ENCODE measurements around the gene USP49.

Gene USP49

DNA sequence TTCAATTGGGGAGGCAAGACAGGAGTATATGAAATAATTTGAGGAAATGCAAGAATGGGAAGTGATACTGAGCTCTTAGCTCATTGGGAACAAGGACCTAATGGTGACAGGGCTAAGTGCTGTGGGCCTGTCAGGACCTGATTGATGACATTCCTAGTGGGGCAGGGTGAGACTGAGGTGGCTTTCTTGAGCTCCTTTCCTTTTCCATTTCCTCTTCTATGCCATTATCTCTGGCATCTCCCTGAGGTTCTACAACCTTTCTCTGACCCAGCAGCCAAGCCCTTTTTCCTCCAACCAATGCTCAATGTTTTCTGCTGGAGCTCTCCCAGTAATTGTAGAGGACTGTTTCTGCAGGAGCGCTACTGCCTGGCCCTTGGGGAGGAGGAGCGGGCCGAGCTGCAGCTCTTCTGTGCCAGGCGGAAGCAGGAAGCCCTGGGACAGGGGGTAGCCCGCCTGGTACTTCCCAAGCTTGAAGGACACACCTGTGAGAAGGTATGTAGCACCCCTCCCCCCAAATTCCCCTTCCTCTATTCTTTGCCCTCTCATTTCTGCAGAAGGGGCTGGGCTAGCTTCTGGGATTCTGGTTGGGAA lies 110.5 kb downstream of the USP49 start:
- no peak overlapping the region for H3K9ac ChIP-seq (ENCODE audit: low read depth, low read length)
- no peak overlapping the region for H3K4me3 ChIP-seq (ENCODE audit: low read depth in 1 of 2, low read length in 2 of 2)
- H2AFZ ChIP-seq (ENCODE audit: low read depth, low read length), result no peak overlapping the region
- H3K36me3 ChIP-seq (ENCODE audit: insufficient read depth, low read length), result peaks cover 9% of the 10 kb centered on the region
- no peak overlapping the region; the same call in 1 of the 2 replicates for H3K4me2 ChIP-seq (ENCODE audit: insufficient read depth, low read length)
- no peak for TF ChIP-seq EZH2 (IDR thresholded peaks at IDR 0.05; ENCODE audit: borderline replicate concordance, low read depth, low read length, severe bottlenecking)
- TF ChIP-seq, protein P1, sequence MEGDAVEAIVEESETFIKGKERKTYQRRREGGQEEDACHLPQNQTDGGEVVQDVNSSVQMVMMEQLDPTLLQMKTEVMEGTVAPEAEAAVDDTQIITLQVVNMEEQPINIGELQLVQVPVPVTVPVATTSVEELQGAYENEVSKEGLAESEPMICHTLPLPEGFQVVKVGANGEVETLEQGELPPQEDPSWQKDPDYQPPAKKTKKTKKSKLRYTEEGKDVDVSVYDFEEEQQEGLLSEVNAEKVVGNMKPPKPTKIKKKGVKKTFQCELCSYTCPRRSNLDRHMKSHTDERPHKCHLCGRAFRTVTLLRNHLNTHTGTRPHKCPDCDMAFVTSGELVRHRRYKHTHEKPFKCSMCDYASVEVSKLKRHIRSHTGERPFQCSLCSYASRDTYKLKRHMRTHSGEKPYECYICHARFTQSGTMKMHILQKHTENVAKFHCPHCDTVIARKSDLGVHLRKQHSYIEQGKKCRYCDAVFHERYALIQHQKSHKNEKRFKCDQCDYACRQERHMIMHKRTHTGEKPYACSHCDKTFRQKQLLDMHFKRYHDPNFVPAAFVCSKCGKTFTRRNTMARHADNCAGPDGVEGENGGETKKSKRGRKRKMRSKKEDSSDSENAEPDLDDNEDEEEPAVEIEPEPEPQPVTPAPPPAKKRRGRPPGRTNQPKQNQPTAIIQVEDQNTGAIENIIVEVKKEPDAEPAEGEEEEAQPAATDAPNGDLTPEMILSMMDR (IDR thresholded peaks at IDR 0.05; ENCODE audit: borderline replicate concordance, extremely low read depth, low read length, poor library complexity, severe bottlenecking), result no peak
- H3K4me1 ChIP-seq (ENCODE audit: insufficient read depth, low read length), result peaks cover 36% of the 10 kb centered on the region
- H3K9me3 ChIP-seq (ENCODE audit: insufficient read depth, low read length, severe bottlenecking), result no peaks in the 10 kb centered on the region
- H3K27ac ChIP-seq (ENCODE audit: low read length), result no peak overlapping the region
- ATAC-seq (ENCODE audit: insufficient read depth, low read depth) (no peak), DNase-seq (no peak)
- peaks cover 8% of the 10 kb centered on the region; the same call in 1 of the 2 replicates for H4K20me1 ChIP-seq (ENCODE audit: insufficient read depth, low read length)
- H3K79me2 ChIP-seq (ENCODE audit: insufficient read depth, low read length), result peaks cover 33% of the 10 kb centered on the region
- H3K27me3 ChIP-seq (ENCODE audit: insufficient read depth, low read length, poor library complexity), result peaks cover 4% of the 10 kb centered on the region

DNA sequence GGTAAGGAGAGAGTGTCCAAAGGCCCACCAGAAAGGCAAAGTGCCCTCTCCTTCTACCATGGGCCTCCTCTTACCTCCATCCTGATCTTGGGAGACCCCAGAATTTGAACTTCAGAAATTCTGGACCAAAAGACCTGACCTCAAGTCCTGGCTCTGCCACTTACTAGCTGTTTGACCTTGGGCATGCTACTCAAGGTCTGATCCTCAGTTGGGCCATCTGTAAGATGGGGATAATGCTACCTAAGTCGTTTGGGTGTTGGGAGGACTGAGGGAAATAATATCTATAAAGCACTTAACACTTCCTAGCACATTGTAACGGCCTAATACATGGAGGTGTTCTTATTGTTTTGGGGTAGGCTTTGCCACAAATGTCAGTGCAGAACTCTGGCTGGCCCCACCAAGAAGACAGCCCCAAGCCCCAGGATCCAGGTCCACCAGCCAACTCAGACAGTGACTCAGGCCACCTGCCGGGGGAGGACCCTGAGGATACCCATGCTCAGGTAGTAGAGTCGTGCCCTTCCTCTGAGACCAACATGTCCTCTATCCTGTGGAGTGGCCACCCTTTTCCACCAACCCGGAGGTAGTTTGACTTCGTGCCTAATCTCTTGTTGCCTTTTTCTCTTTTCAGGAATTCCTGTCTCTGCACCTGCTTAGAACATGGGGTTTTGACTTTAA lies 111.9 kb downstream of the USP49 start:
- no peak for TF ChIP-seq EZH2 (IDR thresholded peaks at IDR 0.05; ENCODE audit: borderline replicate concordance, low read depth, low read length, severe bottlenecking)
- TF ChIP-seq, protein P1 (IDR thresholded peaks at IDR 0.05; ENCODE audit: borderline replicate concordance, extremely low read depth, low read length, poor library complexity, severe bottlenecking), result no peak
- Histone ChIP-seq H3K79me2 (ENCODE audit: insufficient read depth, low read length) (peaks cover 28% of the 10 kb centered on the region), H3K27me3 (ENCODE audit: insufficient read depth, low read length, poor library complexity) (peaks cover 4% of the 10 kb centered on the region), H3K36me3 (ENCODE audit: insufficient read depth, low read length) (no peaks in the 10 kb centered on the region; the same call in 1 of the 2 replicates), H2AFZ (ENCODE audit: low read depth, low read length) (no peak overlapping the region), H3K4me1 (ENCODE audit: insufficient read depth, low read length) (peaks cover 34% of the 10 kb centered on the region), H3K9me3 (ENCODE audit: insufficient read depth, low read length, severe bottlenecking) (no peaks in the 10 kb centered on the region), H3K4me3 (ENCODE audit: low read depth in 1 of 2, low read length in 2 of 2) (no peak overlapping the region), H4K20me1 (ENCODE audit: insufficient read depth, low read length) (no peaks in the 10 kb centered on the region), H3K9ac (ENCODE audit: low read depth, low read length) (no peak overlapping the region), H3K27ac (ENCODE audit: low read length) (no peak overlapping the region), H3K4me2 (ENCODE audit: insufficient read depth, low read length) (no peak overlapping the region)
- ATAC-seq (ENCODE audit: insufficient read depth, low read depth) (no peak), DNase-seq (no peak)

DNA sequence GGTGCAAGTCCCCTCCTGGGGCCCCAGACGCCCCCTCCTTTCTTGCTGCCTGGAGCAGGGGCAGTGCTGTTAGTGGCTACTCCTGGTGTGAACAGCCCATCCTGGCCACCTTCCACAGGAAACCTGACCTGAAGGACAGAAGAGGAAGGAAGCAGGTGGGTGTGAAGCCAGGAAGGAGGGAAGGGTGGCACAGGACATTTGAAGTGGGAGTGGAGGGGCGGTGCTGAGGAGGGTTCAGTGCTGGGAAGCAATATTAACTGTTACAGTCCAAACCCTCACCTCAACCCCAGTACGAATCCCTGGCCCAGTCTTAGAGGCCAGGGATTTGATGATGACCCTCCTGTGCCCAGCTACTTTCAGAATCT lies 113.8 kb downstream of the USP49 start:
- Histone ChIP-seq H2AFZ (ENCODE audit: low read depth, low read length) (no peak overlapping the region), H3K36me3 (ENCODE audit: insufficient read depth, low read length) (peaks cover 4% of the 10 kb centered on the region), H3K79me2 (ENCODE audit: insufficient read depth, low read length) (peaks cover 14% of the 10 kb centered on the region), H3K27ac (ENCODE audit: low read length) (no peak overlapping the region), H3K4me3 (ENCODE audit: low read depth in 1 of 2, low read length in 2 of 2) (peak overlapping the region in 1 of 2 experiments; percentile 81; a peak in 1 of 4 replicates), H4K20me1 (ENCODE audit: insufficient read depth, low read length) (no peaks in the 10 kb centered on the region), H3K27me3 (ENCODE audit: insufficient read depth, low read length, poor library complexity) (peaks cover 4% of the 10 kb centered on the region), H3K9me3 (ENCODE audit: insufficient read depth, low read length, severe bottlenecking) (no peaks in the 10 kb centered on the region), H3K4me1 (ENCODE audit: insufficient read depth, low read length) (peaks cover 38% of the 10 kb centered on the region), H3K9ac (ENCODE audit: low read depth, low read length) (0 out of 2 replicates have a peak overlapping the region, but pooled peaks have one; percentile 69), H3K4me2 (ENCODE audit: insufficient read depth, low read length) (peak overlapping the region; percentile 82)
- DNase-seq (no peak), ATAC-seq (ENCODE audit: insufficient read depth, low read depth) (no peak)
- TF ChIP-seq, protein P1 (IDR thresholded peaks at IDR 0.05; ENCODE audit: borderline replicate concordance, extremely low read depth, low read length, poor library complexity, severe bottlenecking), result no peak
- no peak for TF ChIP-seq EZH2 (IDR thresholded peaks at IDR 0.05; ENCODE audit: borderline replicate concordance, low read depth, low read length, severe bottlenecking)

All from DND-41 (cell line).